Kidney (tissue), 14 donors: Measurements from ENCODE around the gene KIF21B. TPM values are rescaled to one million over a fixed set of nuclear protein-coding genes. Genes with fewer than 3 reads are reported as not detected.

Source experiments
- DNase-seq, 5 donors: peaks; one replicate each; pipeline ENCODE4 v3.0.0-alpha.2; 2013 to 2020
- FAIRE-seq: peaks from 2 replicates; lab custom pipeline; 2012; peaks lifted over from hg19 to GRCh38; lab: Jason Lieb, UNC
- H3K27ac ChIP-seq, 2 donors: one replicate each; pipeline ENCODE4 v1.7.0; 2013; ENCODE audit warnings: low read depth in 2 of 2, low read length in 2 of 2, inconsistent platforms in 1 of 2
- H3K27me3 ChIP-seq: one replicate; pipeline ENCODE4 v1.7.1; 2013; ENCODE audit warnings: low read length, inconsistent platforms; ENCODE audit not compliant: control insufficient read depth, insufficient read depth
- H3K36me3 ChIP-seq, 3 donors: one replicate each; pipeline versions ENCODE4 v1.7.0 to v1.7.1; 2013; ENCODE audit warnings: low read length in 3 of 3, control low read depth in 1 of 3, inconsistent platforms in 1 of 3; ENCODE audit not compliant: insufficient read depth in 3 of 3, control insufficient read depth in 2 of 3
- H3K4me1 ChIP-seq, 3 donors: one replicate each; pipeline versions ENCODE4 v1.7.0 to v1.7.1; 2013; ENCODE audit warnings: low read length in 3 of 3, inconsistent platforms in 1 of 3, low read depth in 1 of 3; ENCODE audit not compliant: control insufficient read depth in 2 of 3, insufficient read depth in 2 of 3
- H3K4me3 ChIP-seq, 3 donors: one replicate each; pipeline versions ENCODE4 v1.7.0 to v1.8.1; 2013; ENCODE audit warnings: low read length in 3 of 3, control low read depth in 1 of 3, inconsistent platforms in 1 of 3
- H3K9ac ChIP-seq, 3 donors: one replicate each; pipeline versions ENCODE4 v1.7.0 to v1.7.1; 2013; ENCODE audit warnings: low read length in 3 of 3, control low read depth in 1 of 3, inconsistent platforms in 1 of 3
- H3K9me3 ChIP-seq, 3 donors: one replicate each; pipeline versions ENCODE4 v1.7.0 to v1.7.1; 2013; ENCODE audit warnings: low read length in 3 of 3, control low read depth in 1 of 3, inconsistent platforms in 1 of 3; ENCODE audit not compliant: control insufficient read depth in 2 of 3, insufficient read depth in 1 of 3
- CTCF ChIP-seq: IDR thresholded peaks from 3 replicates; pipeline ENCODE4 v1.5.1; 2012; ENCODE audit warnings: mild to moderate bottlenecking, moderate library complexity, borderline replicate concordance; ENCODE audit not compliant: insufficient read depth; ENCODE audit errors: extremely low read depth
- intact Hi-C: fragments of 100-400 bp; cut with DNase I; formaldehyde crosslinking; loops from one replicate; pipeline ENCODE4 v1.11.1; 2022
- polyA plus RNA-seq: library from polyadenylated mRNA; stranded (reverse); fragments of 350-450 nt; fragmentation: Illumina TruSeq; extraction: RNeasy Lipid Tissue Mini Kit (QIAGEN cat#74804); gene quantifications from one replicate; pipeline ENCODE4 v1.2.3, GENCODE V29; 2014; ENCODE audit warnings: low read depth, low replicate concordance; ENCODE audit not compliant: insufficient read depth
- total RNA-seq: library from RNA; stranded (reverse); fragmentation: NEBNext Ultra II Directional; extraction: Animal tissue kit (Norgen Biotek cat#: 25700); gene quantifications from one replicate; pipeline ENCODE4 v1.2.1, GENCODE V29; 2021
- donor health status: control.
- donor health status: control.
- donor health status: control.
- donor health status: control.
- donor health status: control.
- donor health status: DM: yes; HTN: yes; CAD: no.
- donor health status: Normal renal cell carcinoma (clear cell type).

The KIF21B gene
- total and polyA plus RNA-seq, 2 donors from 2014 or later = 0.19 to 5.6 TPM

- Histone ChIP-seq H3K27me3 (no peaks in the 10 kb centered on the region), H3K4me3 (no peak overlapping the region), H3K36me3 (no peaks in the 10 kb centered on the region), H3K9me3 (no peaks in the 10 kb centered on the region), H3K4me1 (peaks cover 0 to 17% (median 0%) of the 10 kb centered on the region in 3 donors), H3K9ac (no peak overlapping the region), H3K27ac (no peak overlapping the region)
- DNase-seq (peak in 2 of 5 donors; percentile 29 to 58), FAIRE-seq (no peak)
- intact Hi-C loops = no loop called here
- TF ChIP-seq CTCF = no peak
Measured at GRCh38 chr1:201020040-201020591, 3.4 kb downstream of the KIF21B start.

- Histone ChIP-seq H3K9ac (no peak overlapping the region), H3K27me3 (no peaks in the 10 kb centered on the region), H3K4me3 (no peak overlapping the region), H3K4me1 (peaks cover 0 to 17% (median 0%) of the 10 kb centered on the region in 3 donors), H3K9me3 (no peaks in the 10 kb centered on the region), H3K36me3 (no peaks in the 10 kb centered on the region), H3K27ac (no peak overlapping the region)
- intact Hi-C loops = no loop called here
- TF ChIP-seq CTCF = no peak
- DNase-seq = peak in 2 of 5 donors; percentile 13 to 89
- FAIRE-seq = no peak
Measured at GRCh38 chr1:201019321-201019977, 4.1 kb downstream of the KIF21B start.

- no peak for FAIRE-seq
Measured at GRCh38 chr1:201017828-201018163, 5.7 kb downstream of the KIF21B start.

More at GRCh38 chr1:201017828-201018163, 5.7 kb downstream of the KIF21B start:
- intact Hi-C loops = no loop called here
- TF ChIP-seq CTCF = no peak
- Histone ChIP-seq H3K9ac (no peak overlapping the region), H3K4me1 (peaks cover 0 to 17% (median 0%) of the 10 kb centered on the region in 3 donors), H3K4me3 (no peak overlapping the region), H3K36me3 (no peaks in the 10 kb centered on the region), H3K9me3 (no peaks in the 10 kb centered on the region), H3K27ac (no peak overlapping the region), H3K27me3 (no peaks in the 10 kb centered on the region)
- DNase-seq = peak in 1 of 5 donors; percentile 27
